ENCODE measurements around the gene MIER1. TPM values are rescaled to one million over a fixed set of nuclear protein-coding genes. Genes with fewer than 3 reads are reported as not detected.

Gene MIER1
- total and polyA plus RNA-seq, 9 of the 15 experiments (the other 6 are each of a cell fraction or from before 2014, with no cell fraction given), result 13.9 to 34.8 (median 21.5) TPM

DNA sequence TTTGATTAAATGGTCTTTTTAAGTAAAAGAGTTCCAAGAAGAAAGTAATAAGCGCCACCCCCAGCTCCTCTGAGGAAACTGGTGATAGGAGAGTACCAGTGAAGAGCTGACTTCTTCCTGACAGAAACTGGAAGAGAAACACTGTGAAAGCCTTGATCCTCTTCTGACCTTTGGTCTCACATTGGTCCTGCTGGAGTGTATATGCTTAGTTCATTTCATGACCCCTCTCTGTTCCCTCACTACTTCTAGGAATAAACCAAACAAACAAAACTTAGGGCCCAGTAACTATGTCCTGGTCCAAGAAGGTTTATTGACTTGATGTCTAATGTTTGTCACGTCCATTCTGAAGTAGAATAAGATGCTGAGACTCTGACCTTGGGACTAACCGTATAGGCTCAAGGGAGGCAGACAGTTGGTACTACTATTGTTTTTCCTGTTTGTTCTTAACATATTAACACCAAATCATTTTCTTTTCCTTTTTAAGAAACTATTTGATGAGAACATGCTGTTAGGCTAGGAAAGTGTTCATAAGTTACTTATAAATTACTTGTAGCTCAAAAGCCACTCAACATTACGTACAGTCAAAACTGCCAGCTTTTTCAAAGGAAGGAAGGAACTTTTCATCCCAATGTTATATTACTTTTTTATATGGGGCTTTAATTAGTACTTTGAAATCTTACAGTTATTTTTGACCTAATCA, 57.9 kb downstream of the MIER1 start:
- Histone ChIP-seq H4K20me1 (replicated peaks; ENCODE audit: control insufficient read depth, insufficient read depth, low read length) (no peaks in the 10 kb centered on the region), H3K79me2 (ENCODE audit: control insufficient read depth, insufficient read depth, low read length) (no peaks in the 10 kb centered on the region), H3K36me3 (ENCODE audit: control insufficient read depth, insufficient read depth, low read length) (peaks cover 92% of the 10 kb centered on the region), H3K9me1 (ENCODE audit: control insufficient read depth, insufficient read depth, low read length) (no peaks in the 10 kb centered on the region), H2AFZ (ENCODE audit: low read depth, low read length) (no peak overlapping the region), H3K27ac (ENCODE audit: extremely low read depth, low read depth, low read length) (no peak overlapping the region), H3K9me3 (replicated peaks; ENCODE audit: control insufficient read depth, insufficient read depth, low read depth, low read length) (no peaks in the 10 kb centered on the region), H3K27me3 (ENCODE audit: control insufficient read depth in 2 of 2, insufficient read depth in 2 of 2, low read length in 2 of 2) (no peaks in the 10 kb centered on the region), H3K9ac (ENCODE audit: insufficient read depth in 1 of 2, low read depth in 2 of 2, low read length in 2 of 2) (no peak overlapping the region), H3K4me3 (no peak overlapping the region), H3K4me2 (ENCODE audit: insufficient read depth, low read length) (no peak overlapping the region), H3K4me1 (replicated peaks in 1 of 2; ENCODE audit: control insufficient read depth in 2 of 2, insufficient read depth in 2 of 2, low read length in 2 of 2) (no peaks in the 10 kb centered on the region)
- no peak for FAIRE-seq
- no peak for DNase-seq (ENCODE audit: extremely low read depth in 1 of 4, low spot score in 3 of 4)
- no peak for ATAC-seq
- in situ Hi-C loops (cut with MboI), result loop anchor here (25.0 kb wide), 1 partner anchor 505 kb away; no protein-coding TSS in a partner anchor
- intact Hi-C loops (cut with micrococcal nuclease), result no loop called here
- no TSS peak for BruUV-seq (replicated peaks)
- ChIA-PET POLR2A (interaction anchor here (0.6 to 0.7 kb wide), 2 partner anchors 8 to 121 kb away, joined by 3 read pairs; no protein-coding TSS in a partner anchor), CTCF (ENCODE audit: low intra/inter-chr PET ratio) (no interaction called here)
- 95% methylated on average over 4 of the region's 4 CpGs for whole genome bisulfite sequencing (ENCODE audit: insufficient coverage, low coverage, missing lambda C conversion rate)
- TF ChIP-seq PPARD (CRISPR knock-in tag; IDR thresholded peaks at IDR 0.05) (no peak), ZNF445 (CRISPR knock-in tag; IDR thresholded peaks at IDR 0.05; ENCODE audit: low read depth) (no peak), ZNF311 (CRISPR knock-in tag; IDR thresholded peaks at IDR 0.05) (no peak), THRA (IDR thresholded peaks at IDR 0.05) (no peak), KLF1 (tag; IDR thresholded peaks at IDR 0.05) (no peak), SFPQ (IDR thresholded peaks at IDR 0.05; ENCODE audit: low read depth, low read length) (no peak), CBX2 (IDR thresholded peaks at IDR 0.05; ENCODE audit: insufficient read depth, low read length, poor library complexity, severe bottlenecking) (no peak), RCOR1 (IDR thresholded peaks at IDR 0.05; ENCODE audit: borderline replicate concordance in 1 of 2, low read depth in 2 of 2, low read length in 2 of 2) (no peak)
- TF ChIP-seq, protein P1, sequence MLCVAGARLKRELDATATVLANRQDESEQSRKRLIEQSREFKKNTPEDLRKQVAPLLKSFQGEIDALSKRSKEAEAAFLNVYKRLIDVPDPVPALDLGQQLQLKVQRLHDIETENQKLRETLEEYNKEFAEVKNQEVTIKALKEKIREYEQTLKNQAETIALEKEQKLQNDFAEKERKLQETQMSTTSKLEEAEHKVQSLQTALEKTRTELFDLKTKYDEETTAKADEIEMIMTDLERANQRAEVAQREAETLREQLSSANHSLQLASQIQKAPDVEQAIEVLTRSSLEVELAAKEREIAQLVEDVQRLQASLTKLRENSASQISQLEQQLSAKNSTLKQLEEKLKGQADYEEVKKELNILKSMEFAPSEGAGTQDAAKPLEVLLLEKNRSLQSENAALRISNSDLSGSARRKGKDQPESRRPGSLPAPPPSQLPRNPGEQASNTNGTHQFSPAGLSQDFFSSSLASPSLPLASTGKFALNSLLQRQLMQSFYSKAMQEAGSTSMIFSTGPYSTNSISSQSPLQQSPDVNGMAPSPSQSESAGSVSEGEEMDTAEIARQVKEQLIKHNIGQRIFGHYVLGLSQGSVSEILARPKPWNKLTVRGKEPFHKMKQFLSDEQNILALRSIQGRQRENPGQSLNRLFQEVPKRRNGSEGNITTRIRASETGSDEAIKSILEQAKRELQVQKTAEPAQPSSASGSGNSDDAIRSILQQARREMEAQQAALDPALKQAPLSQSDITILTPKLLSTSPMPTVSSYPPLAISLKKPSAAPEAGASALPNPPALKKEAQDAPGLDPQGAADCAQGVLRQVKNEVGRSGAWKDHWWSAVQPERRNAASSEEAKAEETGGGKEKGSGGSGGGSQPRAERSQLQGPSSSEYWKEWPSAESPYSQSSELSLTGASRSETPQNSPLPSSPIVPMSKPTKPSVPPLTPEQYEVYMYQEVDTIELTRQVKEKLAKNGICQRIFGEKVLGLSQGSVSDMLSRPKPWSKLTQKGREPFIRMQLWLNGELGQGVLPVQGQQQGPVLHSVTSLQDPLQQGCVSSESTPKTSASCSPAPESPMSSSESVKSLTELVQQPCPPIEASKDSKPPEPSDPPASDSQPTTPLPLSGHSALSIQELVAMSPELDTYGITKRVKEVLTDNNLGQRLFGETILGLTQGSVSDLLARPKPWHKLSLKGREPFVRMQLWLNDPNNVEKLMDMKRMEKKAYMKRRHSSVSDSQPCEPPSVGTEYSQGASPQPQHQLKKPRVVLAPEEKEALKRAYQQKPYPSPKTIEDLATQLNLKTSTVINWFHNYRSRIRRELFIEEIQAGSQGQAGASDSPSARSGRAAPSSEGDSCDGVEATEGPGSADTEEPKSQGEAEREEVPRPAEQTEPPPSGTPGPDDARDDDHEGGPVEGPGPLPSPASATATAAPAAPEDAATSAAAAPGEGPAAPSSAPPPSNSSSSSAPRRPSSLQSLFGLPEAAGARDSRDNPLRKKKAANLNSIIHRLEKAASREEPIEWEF (CRISPR knock-in tag; IDR thresholded peaks at IDR 0.05), result no peak
- TF ChIP-seq, protein P2, sequence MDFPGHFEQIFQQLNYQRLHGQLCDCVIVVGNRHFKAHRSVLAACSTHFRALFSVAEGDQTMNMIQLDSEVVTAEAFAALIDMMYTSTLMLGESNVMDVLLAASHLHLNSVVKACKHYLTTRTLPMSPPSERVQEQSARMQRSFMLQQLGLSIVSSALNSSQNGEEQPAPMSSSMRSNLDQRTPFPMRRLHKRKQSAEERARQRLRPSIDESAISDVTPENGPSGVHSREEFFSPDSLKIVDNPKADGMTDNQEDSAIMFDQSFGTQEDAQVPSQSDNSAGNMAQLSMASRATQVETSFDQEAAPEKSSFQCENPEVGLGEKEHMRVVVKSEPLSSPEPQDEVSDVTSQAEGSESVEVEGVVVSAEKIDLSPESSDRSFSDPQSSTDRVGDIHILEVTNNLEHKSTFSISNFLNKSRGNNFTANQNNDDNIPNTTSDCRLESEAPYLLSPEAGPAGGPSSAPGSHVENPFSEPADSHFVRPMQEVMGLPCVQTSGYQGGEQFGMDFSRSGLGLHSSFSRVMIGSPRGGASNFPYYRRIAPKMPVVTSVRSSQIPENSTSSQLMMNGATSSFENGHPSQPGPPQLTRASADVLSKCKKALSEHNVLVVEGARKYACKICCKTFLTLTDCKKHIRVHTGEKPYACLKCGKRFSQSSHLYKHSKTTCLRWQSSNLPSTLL (IDR thresholded peaks at IDR 0.05), result no peak

Data from K562 (cell line).